Muscle layer of duodenum (tissue), 2 donors: Measurements from ENCODE around the gene PDE4B.

Source experiments
- H3K27ac ChIP-seq: one replicate; pipeline ENCODE4 v1.7.0; 2013; ENCODE audit warnings: mild to moderate bottlenecking, low read length
- H3K27me3 ChIP-seq: one replicate; pipeline ENCODE4 v1.7.0; 2013; ENCODE audit warnings: low read depth, mild to moderate bottlenecking, control low read depth, low read length
- H3K36me3 ChIP-seq, 2 donors: one replicate each; pipeline ENCODE4 v1.7.0; 2013; ENCODE audit warnings: low read length in 2 of 2, control low read depth in 1 of 2, mild to moderate bottlenecking in 1 of 2; ENCODE audit not compliant: insufficient read depth in 2 of 2, control insufficient read depth in 1 of 2
- H3K4me1 ChIP-seq, 2 donors: one replicate each; pipeline ENCODE4 v1.7.0; 2013; ENCODE audit warnings: low read length in 2 of 2, mild to moderate bottlenecking in 2 of 2, control low read depth in 1 of 2, moderate library complexity in 1 of 2; ENCODE audit not compliant: insufficient read depth in 2 of 2, control insufficient read depth in 1 of 2
- H3K4me3 ChIP-seq, 2 donors: one replicate each; pipeline ENCODE4 v1.7.0; 2013; ENCODE audit warnings: low read length in 2 of 2, low read depth in 1 of 2, mild to moderate bottlenecking in 1 of 2
- H3K9me3 ChIP-seq, 2 donors: one replicate each; pipeline ENCODE4 v1.7.0; 2013; ENCODE audit warnings: low read length in 2 of 2, control low read depth in 1 of 2, mild to moderate bottlenecking in 1 of 2; ENCODE audit not compliant: control insufficient read depth in 1 of 2
- donor health status: healthy.

Gene PDE4B

GRCh38 chr1:65975708-65976107 lies 183.0 kb downstream of the PDE4B start:
- no peaks in the 10 kb centered on the region for H3K36me3 ChIP-seq
- H3K27me3 ChIP-seq: no peaks in the 10 kb centered on the region
- peak overlapping the region in 1 of 2 donors; percentile 20 for H3K4me3 ChIP-seq
- H3K4me1 ChIP-seq: no peaks in the 10 kb centered on the region
- H3K9me3 ChIP-seq: peaks cover 0 to 8% of the 10 kb centered on the region in 2 donors
- no peak overlapping the region for H3K27ac ChIP-seq

DNA sequence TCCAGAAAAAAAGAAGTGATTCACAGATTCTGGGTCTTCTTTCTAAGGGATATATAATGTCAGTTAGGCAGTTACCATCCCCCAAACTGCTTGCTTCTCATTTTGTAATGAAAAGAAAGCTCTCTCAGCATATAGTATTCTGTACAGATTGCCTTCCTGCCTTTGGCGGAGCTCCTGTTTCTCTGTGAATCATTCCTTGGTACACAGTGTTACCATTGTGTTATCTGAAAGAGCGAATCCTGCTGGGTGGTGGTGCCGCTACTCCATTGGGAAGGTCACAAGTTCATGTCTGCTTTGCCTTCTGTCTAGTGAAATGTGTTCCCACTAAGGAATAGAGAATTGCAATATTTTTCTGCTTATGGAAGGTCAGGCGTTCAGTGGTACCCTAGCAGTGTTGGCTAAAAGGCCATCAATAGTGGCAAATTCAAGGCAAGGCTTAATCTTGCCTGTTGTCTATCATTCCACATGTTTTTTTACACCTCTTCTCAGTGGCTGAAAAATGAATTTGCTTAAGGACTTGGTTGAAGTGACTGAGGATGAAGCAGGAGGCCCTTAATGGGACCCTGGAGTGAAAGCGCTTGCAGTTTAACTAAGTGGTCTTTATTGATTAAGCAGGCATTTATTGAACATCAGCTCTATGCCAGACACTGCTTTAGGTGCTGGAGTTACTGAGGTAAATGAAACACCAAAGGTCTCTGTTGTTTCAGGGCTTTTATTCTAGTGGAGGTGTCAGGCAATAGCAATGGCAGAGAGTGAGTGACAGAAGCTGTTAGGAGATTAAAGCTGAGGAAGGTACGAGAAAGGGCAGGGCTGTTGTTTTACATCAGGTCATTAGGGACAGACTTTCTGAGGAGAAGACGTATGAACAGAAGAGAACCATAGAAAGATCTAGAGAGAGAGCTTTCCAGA lies 186.7 kb downstream of the PDE4B start:
- Histone ChIP-seq H3K9me3 (peaks cover 0 to 8% of the 10 kb centered on the region in 2 donors), H3K4me3 (no peak overlapping the region), H3K27me3 (no peaks in the 10 kb centered on the region), H3K27ac (no peak overlapping the region), H3K36me3 (no peaks in the 10 kb centered on the region), H3K4me1 (no peaks in the 10 kb centered on the region)

DNA sequence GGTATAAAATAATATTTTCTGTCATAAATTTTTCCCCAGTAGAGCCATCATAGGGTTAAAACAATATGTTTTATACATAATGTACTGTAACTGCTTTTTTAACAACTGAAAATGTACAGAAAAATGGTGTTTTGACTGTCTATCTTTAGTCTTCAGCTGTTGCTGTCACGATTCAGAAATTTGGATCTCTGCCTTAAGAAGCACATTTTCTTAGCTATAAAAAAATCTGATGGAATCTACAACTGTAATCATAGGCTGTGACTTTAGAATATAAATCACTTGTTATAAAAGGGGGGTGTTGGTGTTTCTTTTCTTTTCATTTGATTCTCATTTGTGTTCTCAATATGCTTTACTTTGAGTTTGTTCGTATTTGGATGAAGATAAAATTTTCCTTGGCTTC lies 187.5 kb downstream of the PDE4B start:
- Histone ChIP-seq H3K27ac (no peak overlapping the region), H3K4me3 (no peak overlapping the region), H3K27me3 (no peaks in the 10 kb centered on the region), H3K36me3 (no peaks in the 10 kb centered on the region), H3K4me1 (no peaks in the 10 kb centered on the region), H3K9me3 (peaks cover 0 to 8% of the 10 kb centered on the region in 2 donors)

GRCh38 chr1:65983500-65983899 lies 190.8 kb downstream of the PDE4B start:
- H3K4me3 ChIP-seq: no peak overlapping the region
- H3K27ac ChIP-seq: no peak overlapping the region
- H3K9me3 ChIP-seq: no peaks in the 10 kb centered on the region
- H3K36me3 ChIP-seq: no peaks in the 10 kb centered on the region
- H3K4me1 ChIP-seq: no peaks in the 10 kb centered on the region
- H3K27me3 ChIP-seq: no peaks in the 10 kb centered on the region

- Histone ChIP-seq H3K27me3 (no peaks in the 10 kb centered on the region), H3K36me3 (no peaks in the 10 kb centered on the region), H3K27ac (no peak overlapping the region), H3K4me3 (no peak overlapping the region), H3K4me1 (no peaks in the 10 kb centered on the region), H3K9me3 (no peaks in the 10 kb centered on the region)
Observed at GRCh38 chr1:65985393-65986066, 192.8 kb downstream of the PDE4B start.

- no peaks in the 10 kb centered on the region for H3K9me3 ChIP-seq
- no peak overlapping the region for H3K27ac ChIP-seq
- no peaks in the 10 kb centered on the region for H3K27me3 ChIP-seq
Observed at GRCh38 chr1:65986146-65986545, 193.5 kb downstream of the PDE4B start.

GRCh38 chr1:65990161-65990560 lies 197.5 kb downstream of the PDE4B start:
- Histone ChIP-seq H3K36me3 (no peaks in the 10 kb centered on the region), H3K4me3 (no peak overlapping the region), H3K9me3 (no peaks in the 10 kb centered on the region), H3K4me1 (peaks cover 0 to 5% of the 10 kb centered on the region in 2 donors), H3K27ac (no peak overlapping the region), H3K27me3 (no peaks in the 10 kb centered on the region)

More at GRCh38 chr1:65986146-65986545, 193.5 kb downstream of the PDE4B start:
- Histone ChIP-seq H3K36me3 (no peaks in the 10 kb centered on the region), H3K4me1 (no peaks in the 10 kb centered on the region), H3K4me3 (no peak overlapping the region)

DNA sequence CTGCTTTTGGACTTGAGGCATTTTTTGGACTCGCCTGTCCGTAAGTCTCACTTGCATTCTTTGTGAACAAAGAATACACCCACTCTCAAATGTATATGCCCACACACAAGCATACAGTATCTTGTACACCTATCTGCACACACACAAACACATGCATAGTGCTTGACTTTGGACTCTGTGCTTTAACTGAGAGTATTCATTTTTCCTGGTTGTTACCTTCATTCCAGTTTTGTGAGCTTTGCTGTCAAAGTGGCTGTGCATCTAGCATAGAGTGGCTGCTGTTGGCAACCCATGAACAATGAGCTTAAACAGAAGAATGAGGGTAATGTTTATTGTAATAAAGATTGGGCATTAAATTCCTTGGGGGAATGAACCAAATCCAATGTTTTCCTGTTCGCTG lies 199.0 kb downstream of the PDE4B start:
- Histone ChIP-seq H3K9me3 (no peaks in the 10 kb centered on the region), H3K27ac (no peak overlapping the region), H3K36me3 (no peaks in the 10 kb centered on the region), H3K4me3 (no peak overlapping the region), H3K4me1 (peaks cover 0 to 5% of the 10 kb centered on the region in 2 donors), H3K27me3 (no peaks in the 10 kb centered on the region)

GRCh38 chr1:65992165-65992821 lies 199.6 kb downstream of the PDE4B start:
- no peak overlapping the region for H3K27ac ChIP-seq

GRCh38 chr1:65992831-65993271 lies 200.2 kb downstream of the PDE4B start:
- no peaks in the 10 kb centered on the region for H3K36me3 ChIP-seq
- peaks cover 0 to 5% of the 10 kb centered on the region in 2 donors for H3K4me1 ChIP-seq
- H3K27ac ChIP-seq: no peak overlapping the region
- H3K27me3 ChIP-seq: no peaks in the 10 kb centered on the region
- peak overlapping the region in 1 of 2 donors; percentile 41 for H3K4me3 ChIP-seq
- H3K9me3 ChIP-seq: no peaks in the 10 kb centered on the region

More at GRCh38 chr1:65992165-65992821, 199.6 kb downstream of the PDE4B start:
- H3K4me3 ChIP-seq: peak overlapping the region in 1 of 2 donors; percentile 41
- no peaks in the 10 kb centered on the region for H3K9me3 ChIP-seq
- H3K36me3 ChIP-seq: no peaks in the 10 kb centered on the region
- peaks cover 0 to 5% of the 10 kb centered on the region in 2 donors for H3K4me1 ChIP-seq
- no peaks in the 10 kb centered on the region for H3K27me3 ChIP-seq

GRCh38 chr1:65994223-65994622 lies 201.5 kb downstream of the PDE4B start:
- H3K27ac ChIP-seq: no peak overlapping the region
- H3K27me3 ChIP-seq: no peaks in the 10 kb centered on the region
- no peaks in the 10 kb centered on the region for H3K9me3 ChIP-seq
- peaks cover 0 to 5% of the 10 kb centered on the region in 2 donors for H3K4me1 ChIP-seq
- H3K36me3 ChIP-seq: no peaks in the 10 kb centered on the region
- no peak overlapping the region for H3K4me3 ChIP-seq
